ENCODE measurements around the gene PKMYT1. TPM values are rescaled to one million over a fixed set of nuclear protein-coding genes. Genes with fewer than 3 reads are reported as not detected.

Gene PKMYT1
- total and polyA plus RNA-seq, 9 of the 15 experiments (the other 6 are each of a cell fraction or from before 2014, with no cell fraction given) = 8.7 to 201 (median 37.8) TPM

DNA sequence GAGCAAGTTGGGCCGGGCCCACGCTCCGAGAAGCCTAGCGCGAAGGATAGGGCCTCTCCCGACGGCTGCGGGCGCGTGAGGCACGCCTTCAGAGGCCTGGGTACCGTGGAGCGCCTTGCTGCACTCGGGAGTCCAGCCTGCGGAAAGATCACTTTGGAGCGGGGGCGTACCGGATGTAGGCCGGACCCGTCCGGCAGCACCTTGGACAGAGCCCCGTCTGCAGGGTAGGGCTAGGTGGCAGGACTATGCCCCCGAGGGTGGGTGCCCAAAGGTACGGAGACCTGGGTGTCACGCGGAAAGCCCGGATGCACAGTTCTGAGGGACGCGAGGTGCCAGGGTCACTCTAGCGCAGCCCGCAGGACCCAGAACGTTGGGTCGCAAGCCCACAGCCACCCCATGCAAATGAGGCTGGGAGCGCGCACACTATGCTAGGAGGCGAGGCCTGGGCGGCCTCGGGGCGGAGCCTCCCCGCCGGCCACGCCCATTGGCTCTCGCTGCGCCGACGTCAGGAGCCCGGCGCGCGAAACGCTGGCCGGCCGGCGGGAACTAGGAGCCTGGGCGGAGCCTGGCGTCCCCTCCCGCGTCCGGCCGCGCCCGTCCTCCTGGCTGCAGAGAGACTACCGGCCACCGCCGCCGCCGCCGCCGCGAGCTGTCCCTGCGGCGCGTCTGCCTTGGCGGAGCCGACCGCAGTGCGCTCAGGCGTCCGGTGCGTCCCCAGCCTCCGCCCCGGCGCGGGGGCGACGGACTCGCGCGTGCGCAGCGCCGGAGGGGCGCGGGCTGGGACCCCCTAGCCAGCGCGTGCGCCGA lies 11.3 kb downstream of the PKMYT1 start, which contains the start of gene PAQR4 (continued):
- TF ChIP-seq, protein P1, sequence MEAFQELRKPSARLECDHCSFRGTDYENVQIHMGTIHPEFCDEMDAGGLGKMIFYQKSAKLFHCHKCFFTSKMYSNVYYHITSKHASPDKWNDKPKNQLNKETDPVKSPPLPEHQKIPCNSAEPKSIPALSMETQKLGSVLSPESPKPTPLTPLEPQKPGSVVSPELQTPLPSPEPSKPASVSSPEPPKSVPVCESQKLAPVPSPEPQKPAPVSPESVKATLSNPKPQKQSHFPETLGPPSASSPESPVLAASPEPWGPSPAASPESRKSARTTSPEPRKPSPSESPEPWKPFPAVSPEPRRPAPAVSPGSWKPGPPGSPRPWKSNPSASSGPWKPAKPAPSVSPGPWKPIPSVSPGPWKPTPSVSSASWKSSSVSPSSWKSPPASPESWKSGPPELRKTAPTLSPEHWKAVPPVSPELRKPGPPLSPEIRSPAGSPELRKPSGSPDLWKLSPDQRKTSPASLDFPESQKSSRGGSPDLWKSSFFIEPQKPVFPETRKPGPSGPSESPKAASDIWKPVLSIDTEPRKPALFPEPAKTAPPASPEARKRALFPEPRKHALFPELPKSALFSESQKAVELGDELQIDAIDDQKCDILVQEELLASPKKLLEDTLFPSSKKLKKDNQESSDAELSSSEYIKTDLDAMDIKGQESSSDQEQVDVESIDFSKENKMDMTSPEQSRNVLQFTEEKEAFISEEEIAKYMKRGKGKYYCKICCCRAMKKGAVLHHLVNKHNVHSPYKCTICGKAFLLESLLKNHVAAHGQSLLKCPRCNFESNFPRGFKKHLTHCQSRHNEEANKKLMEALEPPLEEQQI (IDR thresholded peaks at IDR 0.05) = no peak; the same call in 1 of the 2 replicates
- no peak for TF ChIP-seq NCOA2 (IDR thresholded peaks at IDR 0.05; ENCODE audit: partially characterized antibody in 2 of 2)
- TF ChIP-seq NR2F6 (CRISPR knock-in tag; IDR thresholded peaks at IDR 0.05) = no peak
- peak; percentile 99 for TF ChIP-seq ETV5 (CRISPR knock-in tag; IDR thresholded peaks at IDR 0.05; ENCODE audit: low read depth)
- TF ChIP-seq, protein P2, sequence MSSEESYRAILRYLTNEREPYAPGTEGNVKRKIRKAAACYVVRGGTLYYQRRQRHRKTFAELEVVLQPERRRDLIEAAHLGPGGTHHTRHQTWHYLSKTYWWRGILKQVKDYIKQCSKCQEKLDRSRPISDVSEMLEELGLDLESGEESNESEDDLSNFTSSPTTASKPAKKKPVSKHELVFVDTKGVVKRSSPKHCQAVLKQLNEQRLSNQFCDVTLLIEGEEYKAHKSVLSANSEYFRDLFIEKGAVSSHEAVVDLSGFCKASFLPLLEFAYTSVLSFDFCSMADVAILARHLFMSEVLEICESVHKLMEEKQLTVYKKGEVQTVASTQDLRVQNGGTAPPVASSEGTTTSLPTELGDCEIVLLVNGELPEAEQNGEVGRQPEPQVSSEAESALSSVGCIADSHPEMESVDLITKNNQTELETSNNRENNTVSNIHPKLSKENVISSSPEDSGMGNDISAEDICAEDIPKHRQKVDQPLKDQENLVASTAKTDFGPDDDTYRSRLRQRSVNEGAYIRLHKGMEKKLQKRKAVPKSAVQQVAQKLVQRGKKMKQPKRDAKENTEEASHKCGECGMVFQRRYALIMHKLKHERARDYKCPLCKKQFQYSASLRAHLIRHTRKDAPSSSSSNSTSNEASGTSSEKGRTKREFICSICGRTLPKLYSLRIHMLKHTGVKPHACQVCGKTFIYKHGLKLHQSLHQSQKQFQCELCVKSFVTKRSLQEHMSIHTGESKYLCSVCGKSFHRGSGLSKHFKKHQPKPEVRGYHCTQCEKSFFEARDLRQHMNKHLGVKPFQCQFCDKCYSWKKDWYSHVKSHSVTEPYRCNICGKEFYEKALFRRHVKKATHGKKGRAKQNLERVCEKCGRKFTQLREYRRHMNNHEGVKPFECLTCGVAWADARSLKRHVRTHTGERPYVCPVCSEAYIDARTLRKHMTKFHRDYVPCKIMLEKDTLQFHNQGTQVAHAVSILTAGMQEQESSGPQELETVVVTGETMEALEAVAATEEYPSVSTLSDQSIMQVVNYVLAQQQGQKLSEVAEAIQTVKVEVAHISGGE (CRISPR knock-in tag; IDR thresholded peaks at IDR 0.05) = peak in 2 of 3 experiments; percentile 54 to 89; a peak in 4 of 6 replicates
- TF ChIP-seq, protein P3, sequence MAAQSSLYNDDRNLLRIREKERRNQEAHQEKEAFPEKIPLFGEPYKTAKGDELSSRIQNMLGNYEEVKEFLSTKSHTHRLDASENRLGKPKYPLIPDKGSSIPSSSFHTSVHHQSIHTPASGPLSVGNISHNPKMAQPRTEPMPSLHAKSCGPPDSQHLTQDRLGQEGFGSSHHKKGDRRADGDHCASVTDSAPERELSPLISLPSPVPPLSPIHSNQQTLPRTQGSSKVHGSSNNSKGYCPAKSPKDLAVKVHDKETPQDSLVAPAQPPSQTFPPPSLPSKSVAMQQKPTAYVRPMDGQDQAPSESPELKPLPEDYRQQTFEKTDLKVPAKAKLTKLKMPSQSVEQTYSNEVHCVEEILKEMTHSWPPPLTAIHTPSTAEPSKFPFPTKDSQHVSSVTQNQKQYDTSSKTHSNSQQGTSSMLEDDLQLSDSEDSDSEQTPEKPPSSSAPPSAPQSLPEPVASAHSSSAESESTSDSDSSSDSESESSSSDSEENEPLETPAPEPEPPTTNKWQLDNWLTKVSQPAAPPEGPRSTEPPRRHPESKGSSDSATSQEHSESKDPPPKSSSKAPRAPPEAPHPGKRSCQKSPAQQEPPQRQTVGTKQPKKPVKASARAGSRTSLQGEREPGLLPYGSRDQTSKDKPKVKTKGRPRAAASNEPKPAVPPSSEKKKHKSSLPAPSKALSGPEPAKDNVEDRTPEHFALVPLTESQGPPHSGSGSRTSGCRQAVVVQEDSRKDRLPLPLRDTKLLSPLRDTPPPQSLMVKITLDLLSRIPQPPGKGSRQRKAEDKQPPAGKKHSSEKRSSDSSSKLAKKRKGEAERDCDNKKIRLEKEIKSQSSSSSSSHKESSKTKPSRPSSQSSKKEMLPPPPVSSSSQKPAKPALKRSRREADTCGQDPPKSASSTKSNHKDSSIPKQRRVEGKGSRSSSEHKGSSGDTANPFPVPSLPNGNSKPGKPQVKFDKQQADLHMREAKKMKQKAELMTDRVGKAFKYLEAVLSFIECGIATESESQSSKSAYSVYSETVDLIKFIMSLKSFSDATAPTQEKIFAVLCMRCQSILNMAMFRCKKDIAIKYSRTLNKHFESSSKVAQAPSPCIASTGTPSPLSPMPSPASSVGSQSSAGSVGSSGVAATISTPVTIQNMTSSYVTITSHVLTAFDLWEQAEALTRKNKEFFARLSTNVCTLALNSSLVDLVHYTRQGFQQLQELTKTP (IDR thresholded peaks at IDR 0.05; ENCODE audit: low read depth in 1 of 2, partially characterized antibody in 2 of 2) = peak in 1 of 2 experiments; percentile 99
- TF ChIP-seq, protein P4, sequence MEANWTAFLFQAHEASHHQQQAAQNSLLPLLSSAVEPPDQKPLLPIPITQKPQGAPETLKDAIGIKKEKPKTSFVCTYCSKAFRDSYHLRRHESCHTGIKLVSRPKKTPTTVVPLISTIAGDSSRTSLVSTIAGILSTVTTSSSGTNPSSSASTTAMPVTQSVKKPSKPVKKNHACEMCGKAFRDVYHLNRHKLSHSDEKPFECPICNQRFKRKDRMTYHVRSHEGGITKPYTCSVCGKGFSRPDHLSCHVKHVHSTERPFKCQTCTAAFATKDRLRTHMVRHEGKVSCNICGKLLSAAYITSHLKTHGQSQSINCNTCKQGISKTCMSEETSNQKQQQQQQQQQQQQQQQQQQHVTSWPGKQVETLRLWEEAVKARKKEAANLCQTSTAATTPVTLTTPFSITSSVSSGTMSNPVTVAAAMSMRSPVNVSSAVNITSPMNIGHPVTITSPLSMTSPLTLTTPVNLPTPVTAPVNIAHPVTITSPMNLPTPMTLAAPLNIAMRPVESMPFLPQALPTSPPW (CRISPR knock-in tag; IDR thresholded peaks at IDR 0.05) = peak; percentile 71
- TF ChIP-seq EHMT2 (IDR thresholded peaks at IDR 0.05) = peak; percentile 99
- TF ChIP-seq ZNF584 (CRISPR knock-in tag; IDR thresholded peaks at IDR 0.05; ENCODE audit: low read depth) = no peak
- TF ChIP-seq, protein P5, sequence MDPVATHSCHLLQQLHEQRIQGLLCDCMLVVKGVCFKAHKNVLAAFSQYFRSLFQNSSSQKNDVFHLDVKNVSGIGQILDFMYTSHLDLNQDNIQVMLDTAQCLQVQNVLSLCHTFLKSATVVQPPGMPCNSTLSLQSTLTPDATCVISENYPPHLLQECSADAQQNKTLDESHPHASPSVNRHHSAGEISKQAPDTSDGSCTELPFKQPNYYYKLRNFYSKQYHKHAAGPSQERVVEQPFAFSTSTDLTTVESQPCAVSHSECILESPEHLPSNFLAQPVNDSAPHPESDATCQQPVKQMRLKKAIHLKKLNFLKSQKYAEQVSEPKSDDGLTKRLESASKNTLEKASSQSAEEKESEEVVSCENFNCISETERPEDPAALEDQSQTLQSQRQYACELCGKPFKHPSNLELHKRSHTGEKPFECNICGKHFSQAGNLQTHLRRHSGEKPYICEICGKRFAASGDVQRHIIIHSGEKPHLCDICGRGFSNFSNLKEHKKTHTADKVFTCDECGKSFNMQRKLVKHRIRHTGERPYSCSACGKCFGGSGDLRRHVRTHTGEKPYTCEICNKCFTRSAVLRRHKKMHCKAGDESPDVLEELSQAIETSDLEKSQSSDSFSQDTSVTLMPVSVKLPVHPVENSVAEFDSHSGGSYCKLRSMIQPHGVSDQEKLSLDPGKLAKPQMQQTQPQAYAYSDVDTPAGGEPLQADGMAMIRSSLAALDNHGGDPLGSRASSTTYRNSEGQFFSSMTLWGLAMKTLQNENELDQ (CRISPR knock-in tag; IDR thresholded peaks at IDR 0.05; ENCODE audit: borderline replicate concordance) = no peak
